ENCODE measurements around the gene SMLR1. TPM values are rescaled to one million over a fixed set of nuclear protein-coding genes. Genes with fewer than 3 reads are reported as not detected.

SMLR1 gene
- total RNA-seq, 1 experiment from 2014 or later = 0.08 TPM

GRCh38 chr6:130863415-130864230 lies 36.4 kb downstream of the SMLR1 start:
- CTCF ChIA-PET = no interaction called here
- no TSS peak for BruUV-seq (replicated peaks)
- H3K9me3 ChIP-seq (ENCODE audit: control insufficient read depth, insufficient read depth, low read depth, low read length) = no peaks in the 10 kb centered on the region
- H3K4me1 ChIP-seq (ENCODE audit: control insufficient read depth, insufficient read depth, low read length) = no peaks in the 10 kb centered on the region
- no peaks in the 10 kb centered on the region for H3K27me3 ChIP-seq (ENCODE audit: control insufficient read depth, insufficient read depth, low read length)
- H3K27ac ChIP-seq (ENCODE audit: low read length) = no peak overlapping the region
- POLR2A ChIA-PET = no interaction called here
- no peak for TF ChIP-seq CTCF (IDR thresholded peaks at IDR 0.05)
- TF ChIP-seq REST (IDR thresholded peaks at IDR 0.05; ENCODE audit: insufficient read depth in 1 of 2, low read depth in 2 of 2, low read length in 1 of 2) = no peak
- TF ChIP-seq TCF7L2 (IDR thresholded peaks at IDR 0.05; ENCODE audit: low read depth, low read length) = no peak
- TF ChIP-seq POLR2AphosphoS5 (IDR thresholded peaks at IDR 0.05; ENCODE audit: low read depth, low read length) = no peak
- no peak for TF ChIP-seq SIN3A (IDR thresholded peaks at IDR 0.05; ENCODE audit: borderline replicate concordance, insufficient read depth, low read depth, low read length)
- intact Hi-C loops (cut with micrococcal nuclease; ENCODE audit: unreplicated experiment) = no loop called here
- H3K4me3 ChIP-seq (ENCODE audit: low read depth in 2 of 2, low read length in 2 of 2) = no peak overlapping the region
- in situ Hi-C loops (cut with HindIII; ENCODE audit: low pct_unique_long_range_greater_than_20kb, low sequenced_read_pairs) = no loop called here
- peaks cover 16% of the 10 kb centered on the region for H3K36me3 ChIP-seq (ENCODE audit: control insufficient read depth, insufficient read depth, low read length)
- DNase-seq (ENCODE audit: low read depth, low spot score) = no peak
- no peak for ATAC-seq

GRCh38 chr6:130864344-130864743 lies 37.1 kb downstream of the SMLR1 start:
- Histone ChIP-seq H3K27ac (ENCODE audit: low read length) (no peak overlapping the region), H3K4me1 (ENCODE audit: control insufficient read depth, insufficient read depth, low read length) (no peaks in the 10 kb centered on the region), H3K36me3 (ENCODE audit: control insufficient read depth, insufficient read depth, low read length) (peaks cover 20% of the 10 kb centered on the region), H3K27me3 (ENCODE audit: control insufficient read depth, insufficient read depth, low read length) (no peaks in the 10 kb centered on the region), H3K4me3 (ENCODE audit: low read depth in 2 of 2, low read length in 2 of 2) (no peak overlapping the region), H3K9me3 (ENCODE audit: control insufficient read depth, insufficient read depth, low read depth, low read length) (no peaks in the 10 kb centered on the region)
- in situ Hi-C loops (cut with HindIII; ENCODE audit: low pct_unique_long_range_greater_than_20kb, low sequenced_read_pairs) = no loop called here
- intact Hi-C loops (cut with micrococcal nuclease; ENCODE audit: unreplicated experiment) = no loop called here
- ChIA-PET CTCF (no interaction called here), POLR2A (no interaction called here)
- TF ChIP-seq POLR2AphosphoS5 (IDR thresholded peaks at IDR 0.05; ENCODE audit: low read depth, low read length) (no peak), CTCF (IDR thresholded peaks at IDR 0.05) (no peak), TCF7L2 (IDR thresholded peaks at IDR 0.05; ENCODE audit: low read depth, low read length) (no peak), REST (IDR thresholded peaks at IDR 0.05; ENCODE audit: insufficient read depth in 1 of 2, low read depth in 2 of 2, low read length in 1 of 2) (no peak), SIN3A (IDR thresholded peaks at IDR 0.05; ENCODE audit: borderline replicate concordance, insufficient read depth, low read depth, low read length) (no peak)
- ATAC-seq (no peak), DNase-seq (ENCODE audit: low read depth, low spot score) (no peak)
- no TSS peak for BruUV-seq (replicated peaks)

Data from Panc1 (cell line).